Islet of Langerhans (tissue), 1 donor: ENCODE results near the gene ZNF813.
"Not testable (repeated sequence)": the region's sequence is repeated elsewhere in the genome, so short reads cannot be mapped to it uniquely, and the experiment has no call there.

Experiments used
- FAIRE-seq: peaks from one replicate; lab custom pipeline; 2011; peaks lifted over from hg19 to GRCh38; lab: Jason Lieb, UNC

Gene ZNF813

GRCh38 chr19:53467485-53468262, at the start of gene ZNF813:
Gene ZNF813, plus strand, starts transcription at chr19:53467733. Its CDS starts 16,090 bp downstream, at chr19:53483823.
- no peak for FAIRE-seq

GRCh38 chr19:53420520-53421315, 46.8 kb upstream of the ZNF813 start:
- FAIRE-seq = not testable (repeated sequence)

- no peak for FAIRE-seq
Observed at GRCh38 chr19:53422551-53422950, 45.0 kb upstream of the ZNF813 start.

GRCh38 chr19:53423074-53423473, 44.5 kb upstream of the ZNF813 start:
- FAIRE-seq = not testable (repeated sequence)

- peak; percentile 85 for FAIRE-seq
Observed at GRCh38 chr19:53423680-53424079, 43.9 kb upstream of the ZNF813 start.

- peak; percentile 27 for FAIRE-seq
Observed at GRCh38 chr19:53424968-53425597, 42.5 kb upstream of the ZNF813 start.

GRCh38 chr19:53431399-53432087, 36.0 kb upstream of the ZNF813 start, which contains the start of gene ZNF761:
Gene ZNF761, plus strand, starts transcription at chr19:53431984. Its CDS starts 15,285 bp downstream, at chr19:53447269.
- no peak for FAIRE-seq

GRCh38 chr19:53432088-53432661, 35.4 kb upstream of the ZNF813 start:
- no peak for FAIRE-seq

GRCh38 chr19:53443809-53444208, 23.7 kb upstream of the ZNF813 start:
- not testable (repeated sequence) for FAIRE-seq

- not testable (repeated sequence) for FAIRE-seq
Observed at GRCh38 chr19:53447196-53447595, 20.3 kb upstream of the ZNF813 start.

- no peak for FAIRE-seq
Observed at GRCh38 chr19:53455828-53456227, 11.7 kb upstream of the ZNF813 start.

GRCh38 chr19:53460131-53460721, 7.3 kb upstream of the ZNF813 start:
- FAIRE-seq = not testable (repeated sequence)

GRCh38 chr19:53461866-53462265, 5.7 kb upstream of the ZNF813 start:
- no peak for FAIRE-seq

- no peak for FAIRE-seq
Observed at GRCh38 chr19:53462861-53463260, 4.7 kb upstream of the ZNF813 start.

- no peak for FAIRE-seq
Observed at GRCh38 chr19:53463263-53463662, 4.3 kb upstream of the ZNF813 start.

GRCh38 chr19:53466726-53467484, 628 bp upstream of the ZNF813 start:
- FAIRE-seq = no peak

- not testable (repeated sequence) for FAIRE-seq
Observed at GRCh38 chr19:53468628-53469027, 1.1 kb downstream of the ZNF813 start.

GRCh38 chr19:53471916-53472315, 4.4 kb downstream of the ZNF813 start:
- no peak for FAIRE-seq

- FAIRE-seq = not testable (repeated sequence)
Observed at GRCh38 chr19:53474832-53475231, 7.3 kb downstream of the ZNF813 start.

- FAIRE-seq = not testable (repeated sequence)
Observed at GRCh38 chr19:53475470-53475869, 7.9 kb downstream of the ZNF813 start.
